OCI-LY3 (cell line): ENCODE results near the gene FOXJ3.

Experiments used
- H2AFZ ChIP-seq: fragments of 200-600, 300-600 bp; shearing (Covaris generic); 2 replicates; pipeline ENCODE4 v1.6.0; 2014; ENCODE audit warnings: antibody characterized with exemption, low read depth, low read length
- H3K27ac ChIP-seq: fragments of 200-600, 300-600 bp; sonication (generic); 2 replicates; pipeline ENCODE4 v1.5.1; 2014; ENCODE audit warnings: mild to moderate bottlenecking, low read length, moderate library complexity, mixed read lengths
- H3K27me3 ChIP-seq: fragments of 200-600, 300-600 bp; sonication (generic); 2 replicates; pipeline ENCODE4 v1.6.1; 2014; ENCODE audit warnings: low read depth, low read length, mixed read lengths
- H3K36me3 ChIP-seq: fragments of 200-600, 300-600 bp; sonication (generic); replicated peaks from 2 replicates; pipeline ENCODE3; 2014; ENCODE audit warnings: low read depth, low read length, mixed read lengths
- H3K4me1 ChIP-seq: fragments of 300-600, 200-600 bp; sonication (generic); 2 replicates; pipeline ENCODE4 v1.6.1; 2014; ENCODE audit warnings: low read length, mixed read lengths
- H3K4me2 ChIP-seq: fragments of 200-600, 300-600 bp; sonication (generic); 2 replicates; pipeline ENCODE4 v1.6.1; 2014; ENCODE audit warnings: low read length, mixed read lengths
- H3K4me3 ChIP-seq: fragments of 300-600, 200-600 bp; sonication (generic); 2 replicates; pipeline ENCODE4 v1.5.1; 2014; ENCODE audit warnings: antibody characterized with exemption, mild to moderate bottlenecking, low read length, moderate library complexity
- H3K79me2 ChIP-seq: fragments of 300-600, 200-600 bp; shearing (Covaris generic); 2 replicates; pipeline ENCODE4 v1.6.1; 2014; ENCODE audit warnings: mild to moderate bottlenecking, low read length, mixed read lengths
- H3K9ac ChIP-seq: fragments of 300-600, 200-600 bp; shearing (Covaris generic); 2 replicates; pipeline ENCODE4 v1.6.0; 2014; ENCODE audit warnings: mild to moderate bottlenecking, low read length, moderate library complexity
- H3K9me3 ChIP-seq: fragments of 200-600, 300-600 bp; shearing (Covaris generic); 2 replicates; pipeline ENCODE4 v1.6.1; 2014; ENCODE audit warnings: low read length, mixed read lengths; ENCODE audit not compliant: insufficient read depth
- H4K20me1 ChIP-seq: fragments of 200-600, 300-600 bp; sonication (generic); 2 replicates; pipeline ENCODE4 v1.6.1; 2016; ENCODE audit warnings: low read length, mixed read lengths; ENCODE audit not compliant: insufficient read depth
- CTCF ChIP-seq: fragments of 200-600, 300-600 bp; sonication (generic); IDR thresholded peaks from 2 replicates; pipeline ENCODE4 v1.5.1; 2014; ENCODE audit warnings: antibody characterized with exemption, low read length, low read depth
- EZH2phosphoT487 ChIP-seq: fragments of 200-600 bp; shearing (Covaris generic); IDR thresholded peaks from 2 replicates; pipeline ENCODE4 v1.6.1; 2018; ENCODE audit warnings: antibody characterized with exemption, mixed run types, low read depth

FOXJ3 gene

DNA sequence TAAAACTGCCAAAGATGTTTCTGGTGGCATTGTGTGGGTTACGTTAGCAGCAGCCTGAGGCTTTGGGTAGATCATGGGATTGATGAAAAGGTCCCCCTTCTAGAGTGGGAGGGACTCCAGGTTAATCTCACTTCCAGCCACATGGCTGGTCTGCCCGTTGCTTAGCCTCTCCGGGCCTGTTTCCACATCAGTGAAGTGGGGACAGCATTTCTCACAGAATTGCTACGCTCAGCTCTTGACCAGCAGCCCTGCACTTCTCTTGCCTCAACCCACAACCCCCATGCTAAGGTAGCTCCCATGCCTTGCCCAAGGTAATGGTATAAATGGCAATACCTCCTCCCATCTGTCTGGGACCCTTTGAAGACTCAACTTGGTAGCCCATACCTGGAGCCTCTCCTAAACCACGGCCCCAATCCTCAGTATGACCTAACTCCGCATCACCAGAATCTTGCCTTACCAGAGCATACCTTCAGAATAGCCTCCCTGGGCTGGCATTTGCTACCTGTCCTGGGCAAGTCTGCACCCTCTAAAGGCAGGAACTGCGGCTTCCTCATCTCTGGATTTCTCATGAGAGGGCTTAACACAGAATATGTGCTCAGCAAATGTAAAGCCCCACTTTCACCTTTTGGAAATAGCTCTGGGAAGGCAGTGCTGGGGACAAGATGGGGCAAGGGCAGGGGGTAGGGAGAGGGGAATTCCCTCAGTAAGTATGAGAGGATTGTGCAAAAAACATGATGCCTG lies 159.6 kb downstream of the FOXJ3 start:
- no peak overlapping the region for H3K4me3 ChIP-seq
- H3K27ac ChIP-seq: no peak overlapping the region
- no peaks in the 10 kb centered on the region for H3K27me3 ChIP-seq
- no peaks in the 10 kb centered on the region for H3K79me2 ChIP-seq
- no peak for TF ChIP-seq CTCF
- TF ChIP-seq EZH2phosphoT487: no peak
- peaks cover 5% of the 10 kb centered on the region for H3K36me3 ChIP-seq
- H4K20me1 ChIP-seq: no peaks in the 10 kb centered on the region
- H3K4me1 ChIP-seq: no peaks in the 10 kb centered on the region; the same call in 1 of the 2 replicates
- H3K9ac ChIP-seq: no peak overlapping the region
- no peak overlapping the region for H2AFZ ChIP-seq
- no peak overlapping the region for H3K4me2 ChIP-seq
- no peaks in the 10 kb centered on the region for H3K9me3 ChIP-seq

- H3K36me3 ChIP-seq: peaks cover under 1% of the 10 kb centered on the region
- no peak overlapping the region for H3K27ac ChIP-seq
- TF ChIP-seq CTCF (no peak), EZH2phosphoT487 (no peak)
- no peaks in the 10 kb centered on the region for H3K27me3 ChIP-seq
- no peaks in the 10 kb centered on the region for H3K9me3 ChIP-seq
- H2AFZ ChIP-seq: no peak overlapping the region
- no peak overlapping the region for H3K9ac ChIP-seq
- no peak overlapping the region for H3K4me3 ChIP-seq
- no peak overlapping the region for H3K4me2 ChIP-seq
- H4K20me1 ChIP-seq: no peaks in the 10 kb centered on the region
- H3K79me2 ChIP-seq: no peaks in the 10 kb centered on the region
- H3K4me1 ChIP-seq: no peaks in the 10 kb centered on the region; the same call in 1 of the 2 replicates
Measured at GRCh38 chr1:42173961-42174735, 160.9 kb downstream of the FOXJ3 start.

- Histone ChIP-seq H3K9ac (no peak overlapping the region), H2AFZ (no peak overlapping the region), H3K36me3 (no peaks in the 10 kb centered on the region), H4K20me1 (no peaks in the 10 kb centered on the region), H3K4me1 (peaks cover 3% of the 10 kb centered on the region; the same call in 1 of the 2 replicates), H3K79me2 (no peaks in the 10 kb centered on the region), H3K4me2 (no peak overlapping the region), H3K9me3 (no peaks in the 10 kb centered on the region), H3K4me3 (no peak overlapping the region), H3K27me3 (no peaks in the 10 kb centered on the region), H3K27ac (no peak overlapping the region)
- TF ChIP-seq CTCF: peak; percentile 80
- TF ChIP-seq EZH2phosphoT487: no peak
Measured at GRCh38 chr1:42173155-42173933, 161.7 kb downstream of the FOXJ3 start.
